HUDEP-2 (cell line): ENCODE data around the gene ULK3.
A peak's percentile ranks its signal among the peaks of the same experiment; 100 is the strongest.

Experiments used
- DNase-seq, 76 experiments: peaks; one replicate each; lab custom pipeline; 2025; ENCODE audit not compliant: unreplicated experiment in 76 of 76; lab: John Stamatoyannopoulos, UW

ULK3 gene

GRCh38 chr15:74868059-74868458, 25.1 kb upstream of the ULK3 start:
- DNase-seq = peak in 3 of 76 experiments; percentile 12 to 27 (median 15)

DNA sequence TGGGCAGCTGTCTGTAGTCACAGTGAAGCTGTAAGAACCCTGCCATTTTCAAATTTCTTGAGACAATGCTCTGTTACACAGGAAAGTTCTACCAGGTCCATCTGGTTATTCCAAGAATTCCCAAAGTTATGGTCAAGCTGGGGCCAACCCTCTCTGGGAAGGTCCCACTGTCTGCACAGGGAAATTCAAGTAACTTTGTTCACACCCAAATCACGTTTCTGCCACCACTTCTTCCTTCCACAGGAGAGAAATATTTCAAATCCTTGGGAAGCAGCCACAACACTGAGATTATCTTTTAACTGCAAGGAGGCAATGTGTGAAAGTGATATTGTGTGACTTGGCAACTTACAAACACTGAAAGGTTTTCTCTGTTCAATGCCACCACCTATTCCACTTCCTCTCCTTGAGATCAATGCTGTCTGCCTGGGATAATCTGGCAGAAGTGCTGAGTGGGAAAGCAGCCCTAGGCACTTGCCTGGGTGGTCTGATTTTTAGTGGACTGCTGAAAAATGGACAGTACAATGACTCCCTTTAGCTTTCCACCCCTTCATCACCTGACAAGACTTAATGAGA, 24.6 kb upstream of the ULK3 start:
- DNase-seq = peak in 6 of 76 experiments; percentile 6 to 31 (median 24)

DNA sequence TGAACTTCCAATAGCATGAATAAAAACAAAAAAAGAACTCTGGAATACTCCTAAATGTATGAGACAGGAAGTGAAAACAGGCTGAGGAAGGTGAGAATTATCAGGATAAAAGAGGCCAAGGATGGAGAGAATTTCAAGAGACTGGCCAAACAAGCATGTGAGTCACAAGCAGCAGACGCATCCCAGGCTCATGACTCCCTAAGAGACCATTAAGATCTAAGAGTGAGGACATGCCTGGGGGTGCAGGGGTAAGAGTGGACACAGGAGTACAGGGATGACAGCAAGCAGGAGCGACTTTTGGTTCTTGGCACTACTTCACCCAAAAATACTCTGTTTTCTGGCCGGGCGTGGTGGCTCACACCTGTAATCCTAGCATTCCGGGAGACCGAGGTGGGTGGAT, 23.1 kb upstream of the ULK3 start:
- no peak for DNase-seq

GRCh38 chr15:74865316-74865715, 22.4 kb upstream of the ULK3 start:
- no peak for DNase-seq

- no peak for DNase-seq
Measured at GRCh38 chr15:74864296-74864695, 21.3 kb upstream of the ULK3 start.

GRCh38 chr15:74863239-74864056, 20.5 kb upstream of the ULK3 start:
- no peak for DNase-seq

DNA sequence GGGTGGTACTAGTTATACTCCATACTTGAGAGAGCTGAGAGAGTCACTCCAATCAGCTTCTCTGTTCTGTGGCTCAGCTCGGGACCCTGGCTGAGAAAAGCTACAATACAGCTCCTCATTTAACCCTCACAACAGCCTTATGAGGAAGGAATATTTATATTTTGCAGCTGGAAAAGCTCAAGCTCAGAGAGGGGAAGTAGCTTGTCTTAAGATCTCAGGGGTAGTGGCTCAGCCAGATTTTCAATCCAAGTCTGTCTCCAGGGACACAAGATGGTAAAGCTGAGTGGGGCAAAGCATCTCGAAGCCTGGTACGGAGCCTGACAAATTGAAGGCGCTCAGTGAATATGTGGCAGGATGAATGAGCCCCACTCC, 15.4 kb upstream of the ULK3 start:
- no peak for DNase-seq

GRCh38 chr15:74857671-74858368, 14.9 kb upstream of the ULK3 start:
- DNase-seq = no peak

DNA sequence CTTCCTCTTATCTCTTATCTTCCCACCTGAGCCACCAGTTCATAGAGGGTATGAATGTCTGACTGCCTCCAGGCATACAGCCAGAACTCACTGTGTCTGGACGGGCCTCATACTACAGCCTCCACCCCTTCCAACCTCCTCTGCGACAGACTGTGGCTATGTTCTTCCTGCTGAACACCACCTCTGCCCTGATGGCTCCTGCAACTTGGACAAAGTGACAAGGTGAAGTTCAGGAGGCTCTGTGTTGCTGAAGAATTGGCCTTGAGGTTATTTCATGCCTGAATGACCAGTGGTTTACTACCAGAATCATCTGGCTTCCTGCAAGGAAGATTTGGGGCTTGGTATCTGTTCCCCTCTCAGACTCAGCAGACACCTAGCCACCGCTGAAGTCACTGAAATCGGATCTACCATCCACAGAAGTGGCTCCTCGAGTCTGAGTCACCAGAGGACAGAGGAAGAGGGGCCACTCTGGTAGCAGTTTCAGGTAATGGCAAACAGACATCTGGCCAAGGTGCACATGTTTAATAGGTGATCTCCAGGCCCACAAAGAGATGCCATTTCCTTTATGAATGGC, 14.2 kb upstream of the ULK3 start:
- DNase-seq = peak in 31 of 76 experiments; percentile 9 to 52 (median 30)

GRCh38 chr15:74856537-74856936, 13.6 kb upstream of the ULK3 start:
- DNase-seq = no peak

DNA sequence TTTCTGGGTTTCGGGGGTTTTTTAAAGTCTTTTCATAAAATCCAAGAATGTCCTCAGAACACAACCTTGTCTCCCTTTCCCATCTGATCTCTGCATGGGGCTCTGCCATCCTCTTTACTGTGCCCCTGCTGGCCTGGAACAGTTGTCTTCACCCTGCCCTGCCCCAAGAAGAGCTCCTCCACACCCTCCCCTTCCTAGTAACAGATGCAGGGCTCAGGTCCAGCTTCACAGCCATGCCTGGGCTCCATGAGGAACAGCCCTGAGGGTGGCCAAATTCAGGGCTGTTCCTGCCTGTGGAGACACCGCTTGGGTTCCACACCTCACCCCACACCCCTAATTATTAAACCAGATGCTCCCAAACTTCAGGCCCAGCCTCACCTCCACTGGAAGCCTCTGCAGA, 12.9 kb upstream of the ULK3 start:
- no peak for DNase-seq

GRCh38 chr15:74854453-74855022, 11.6 kb upstream of the ULK3 start:
- DNase-seq = no peak

DNA sequence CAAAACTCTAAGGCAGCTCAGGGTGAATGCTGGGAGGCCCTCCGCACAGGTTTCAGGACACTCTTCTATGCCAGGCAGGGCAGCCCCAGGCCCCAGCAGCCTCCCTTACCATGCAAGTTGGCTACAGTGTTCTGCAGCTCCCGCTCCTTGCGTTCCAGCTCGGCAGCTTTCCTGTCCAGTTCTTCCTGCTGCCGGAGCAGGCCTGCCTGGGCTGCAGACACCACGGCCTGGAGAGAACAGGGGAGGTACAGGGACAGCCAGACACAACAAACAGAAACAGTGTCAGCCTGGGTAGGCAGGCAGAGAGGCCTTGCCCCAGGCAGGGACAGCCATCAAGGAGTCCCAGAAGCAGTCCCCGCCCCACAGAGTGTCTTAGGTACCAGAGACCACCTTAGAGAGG, 9.0 kb upstream of the ULK3 start:
- DNase-seq = no peak

DNA sequence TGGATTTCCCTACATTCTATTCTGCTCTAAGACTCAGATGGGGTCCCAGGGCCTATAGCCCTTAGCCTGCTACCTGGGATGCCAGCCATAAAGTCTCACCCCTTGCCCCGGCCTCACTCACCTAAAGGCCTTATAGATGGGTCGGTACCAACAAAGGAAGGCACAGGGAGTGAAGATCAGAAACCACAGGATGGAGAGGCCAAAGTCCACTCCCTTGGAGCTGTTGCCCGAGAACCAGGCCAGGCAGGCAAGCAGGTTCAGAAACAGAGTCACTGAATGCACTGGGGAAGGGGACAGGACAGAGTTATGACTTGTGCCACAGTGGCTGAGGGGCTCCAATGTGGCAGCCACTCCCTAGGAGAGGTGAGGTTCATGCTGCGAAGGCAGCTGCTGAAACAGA, 7.4 kb upstream of the ULK3 start:
- DNase-seq = no peak

DNA sequence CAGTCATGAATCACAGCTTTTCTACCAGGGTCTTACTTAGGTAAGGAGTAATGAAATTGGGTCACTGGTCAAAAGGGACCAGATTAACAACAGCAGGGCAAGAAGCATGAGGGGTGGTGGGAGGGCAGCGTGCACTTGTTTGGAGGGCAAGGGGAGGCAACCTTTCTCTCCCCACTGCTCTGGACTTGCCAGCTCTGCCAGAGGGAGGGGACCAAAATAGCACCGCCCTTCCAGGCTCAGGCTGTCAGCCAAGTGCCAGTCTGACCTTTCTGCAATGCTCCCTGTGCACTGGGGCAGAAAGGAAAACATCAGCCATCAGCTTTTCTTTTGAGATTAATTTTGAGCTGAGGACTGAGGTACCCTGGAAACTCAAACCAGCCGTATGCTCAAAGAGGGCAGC, 4.5 kb upstream of the ULK3 start:
- peak in 34 of 76 experiments; percentile 3 to 57 (median 25) for DNase-seq

DNA sequence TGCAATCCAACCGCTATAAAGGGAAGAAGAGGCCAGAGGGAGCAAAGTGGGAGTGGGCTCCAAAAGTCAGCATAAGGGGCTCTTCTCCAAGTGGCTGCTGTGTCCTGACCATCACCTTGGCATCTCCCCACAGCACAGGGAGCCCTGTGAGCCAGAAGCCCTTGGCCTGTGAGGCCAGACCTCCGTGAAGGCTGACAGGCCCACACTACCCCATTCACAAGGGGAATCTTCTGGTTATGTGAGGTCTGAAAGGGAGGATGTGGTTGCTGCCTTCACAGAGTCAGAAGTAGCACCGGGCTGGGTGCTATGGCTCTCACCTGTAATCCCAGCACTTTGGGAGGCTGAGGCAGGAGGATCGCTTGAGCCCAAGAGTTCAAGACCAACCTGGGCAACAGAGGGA, 2.6 kb upstream of the ULK3 start:
- no peak for DNase-seq

GRCh38 chr15:74845208-74845568, 2.2 kb upstream of the ULK3 start:
- peak in 17 of 76 experiments; percentile 12 to 51 (median 27) for DNase-seq

DNA sequence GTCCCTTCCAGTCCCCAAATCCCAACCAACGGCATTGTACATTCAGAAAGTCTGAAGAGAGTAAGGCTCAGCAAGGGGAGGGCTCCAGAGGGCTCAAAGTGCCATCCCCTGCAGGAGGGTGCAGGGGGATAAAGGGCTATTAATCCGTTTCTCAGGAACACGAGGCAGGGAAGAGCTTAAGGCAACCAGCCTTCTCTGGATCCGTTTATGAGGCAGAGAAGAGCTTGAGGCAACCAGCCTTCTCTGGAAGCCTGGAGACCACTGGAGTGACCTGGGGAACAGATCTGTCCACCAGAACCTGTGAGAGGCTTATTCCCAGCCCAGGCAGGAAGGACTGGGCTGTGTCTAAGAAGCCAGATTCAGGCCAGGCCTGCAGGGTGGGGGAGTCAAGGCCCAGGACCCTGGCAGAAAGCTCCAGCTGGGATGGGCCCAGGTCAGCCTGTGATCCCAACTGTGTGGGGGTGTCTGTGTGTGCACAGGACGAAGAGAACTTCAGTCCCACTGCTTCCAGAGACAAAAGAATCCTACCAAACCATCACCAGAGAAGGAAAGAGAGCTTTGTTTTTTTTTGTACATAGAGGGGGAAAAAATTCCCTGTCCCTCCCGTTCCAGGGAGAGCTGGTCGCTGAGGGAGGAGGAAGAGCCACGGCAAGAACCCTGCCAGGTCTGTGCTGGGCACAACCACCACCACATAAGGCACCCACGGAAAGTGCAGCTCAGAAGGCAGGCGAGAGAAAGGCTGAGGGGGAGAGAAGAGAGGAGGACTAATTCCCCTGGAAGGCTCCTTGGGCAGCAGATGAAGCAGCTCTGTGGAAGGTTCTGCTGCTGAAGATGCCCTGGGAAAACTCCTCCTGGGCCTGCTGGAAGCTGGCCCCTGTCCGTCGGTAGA, 1.6 kb upstream of the ULK3 start:
- DNase-seq = no peak

DNA sequence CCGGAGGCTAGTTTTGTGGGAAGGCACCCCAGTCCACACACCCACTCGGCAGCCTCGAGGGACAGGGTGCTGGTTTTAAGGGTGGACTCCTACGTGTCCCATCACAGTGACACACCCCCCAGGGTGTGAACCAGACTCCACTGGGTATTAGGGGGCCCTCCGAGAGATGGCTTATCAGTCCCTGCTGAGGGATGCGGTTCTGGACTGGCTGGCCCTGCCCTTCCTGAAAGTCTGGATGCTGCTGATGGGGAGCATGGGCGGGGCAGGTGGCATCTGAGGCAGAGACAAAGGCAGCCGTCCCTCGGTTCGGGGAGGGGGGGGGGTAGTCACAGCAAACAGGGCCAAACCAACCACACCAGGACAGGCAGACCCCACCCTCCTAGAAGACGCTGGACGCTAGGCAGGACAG, 939 bp upstream of the ULK3 start:
- peak in 70 of 76 experiments; percentile 13 to 82 (median 56) for DNase-seq

GRCh38 chr15:74843445-74843828, 481 bp upstream of the ULK3 start:
- DNase-seq = no peak
